ENCODE data around the gene FAM234B.

- TF ChIP-seq POLR2AphosphoS5 (IDR thresholded peaks at IDR 0.05): no peak
- no peak for TF ChIP-seq POLR2A (IDR thresholded peaks at IDR 0.05)
- no peak for TF ChIP-seq CTCF (IDR thresholded peaks at IDR 0.05)
These were observed 57.7 kb downstream of the FAM234B start for GRCh38 chr12:13101821-13102375.
